Natural killer cell (primary cell): ENCODE results near the gene SERPINE2. TPM values are rescaled to one million over a fixed set of nuclear protein-coding genes. Genes with fewer than 3 reads are reported as not detected.

Source experiments
- ATAC-seq, 3 donors: fragments of 150-1000 bp in 2 of 3; fragments of 200-7000 bp in 1 of 3; cut with Tn5 transposase; 1 replicate in 1 of 3; 2 replicates in 2 of 3; pipeline ENCODE4 v1.10.0; 2021; ENCODE audit warnings: mild to moderate bottlenecking in 2 of 3, moderate library complexity in 2 of 3
- DNase-seq, 2 donors: peaks; one replicate each; pipeline versions ENCODE4 v3.0.0 to v3.0.0-alpha.2; 2013 to 2021; ENCODE audit warnings: mixed read lengths in 1 of 2
- H3K27ac ChIP-seq: one replicate; pipeline ENCODE4 v1.5.1; 2013; ENCODE audit warnings: mild to moderate bottlenecking, low read length
- H3K27me3 ChIP-seq: one replicate; pipeline ENCODE4 v1.6.1; 2013; ENCODE audit warnings: low read length; ENCODE audit not compliant: control insufficient read depth, insufficient read depth
- H3K36me3 ChIP-seq: one replicate; pipeline ENCODE4 v1.6.1; 2013; ENCODE audit warnings: low read length; ENCODE audit not compliant: control insufficient read depth, insufficient read depth
- H3K4me1 ChIP-seq: one replicate; pipeline ENCODE4 v1.6.1; 2013; ENCODE audit warnings: low read length; ENCODE audit not compliant: control insufficient read depth, insufficient read depth
- H3K4me3 ChIP-seq: one replicate; pipeline ENCODE4 v1.5.1; 2013; ENCODE audit warnings: low read length
- H3K9me3 ChIP-seq: one replicate; pipeline ENCODE4 v1.6.1; 2013; ENCODE audit warnings: low read length; ENCODE audit not compliant: control insufficient read depth, insufficient read depth
- H3K27ac Mint-ChIP-seq, 2 donors: one replicate each; pipeline ENCODE4 v1.8.0; 2022; ENCODE audit warnings: mild to moderate bottlenecking in 2 of 2, mixed read lengths in 2 of 2, moderate library complexity in 1 of 2
- H3K27me3 Mint-ChIP-seq, 2 donors: one replicate each; pipeline ENCODE4 v1.8.0; 2022; ENCODE audit warnings: low read depth in 2 of 2, mixed read lengths in 2 of 2
- H3K36me3 Mint-ChIP-seq: one replicate; pipeline ENCODE4 v1.8.0; 2022; ENCODE audit warnings: mixed read lengths
- H3K4me1 Mint-ChIP-seq, 2 donors: one replicate each; pipeline ENCODE4 v1.8.0; 2022; ENCODE audit warnings: mixed read lengths in 2 of 2
- H3K4me3 Mint-ChIP-seq: one replicate; pipeline ENCODE4 v1.8.0; 2022; ENCODE audit warnings: mild to moderate bottlenecking, moderate library complexity, mixed read lengths
- H3K9me3 Mint-ChIP-seq, 2 donors: one replicate each; pipeline ENCODE4 v1.8.0; 2022; ENCODE audit warnings: mixed read lengths in 2 of 2
- CTCF ChIP-seq: fragments of 200-600 bp; IDR thresholded peaks from one replicate; pipeline ENCODE4 v1.8.0; 2022; ENCODE audit warnings: antibody characterized with exemption
- WGBS: methylation state at CpG from one replicate; pipeline ENCODE4 v1.1.7; 2013; ENCODE audit warnings: missing lambda C conversion rate; ENCODE audit not compliant: insufficient coverage; 5-methylcytosine and 5-hydroxymethylcytosine counted together
- intact Hi-C: fragments of 100-400 bp; cut with micrococcal nuclease; formaldehyde crosslinking; loops from one replicate; pipeline ENCODE4 v1.14.2; 2022
- total RNA-seq, 4 donors: library from RNA; stranded (reverse); fragments of 120-200 nt in 1 of 4; gene quantifications; one replicate each; pipeline versions ENCODE4 v1.2.3 to v1.2.4, GENCODE V29; 2013 to 2022

The SERPINE2 gene
- total RNA-seq, 3 donors from 2014 or later (not counting 1 experiment from before 2014, with no cell fraction given) = 3.5 to 14.6 (median 8.4) TPM

- Histone ChIP-seq H3K4me1 (no peaks in the 10 kb centered on the region), H3K36me3 (no peaks in the 10 kb centered on the region), H3K9me3 (no peaks in the 10 kb centered on the region), H3K27me3 (no peaks in the 10 kb centered on the region), H3K4me3 (no peak overlapping the region), H3K27ac (no peak overlapping the region)
- Mint-ChIP-seq H3K36me3 (no peaks in the 10 kb centered on the region), H3K27me3 (no peaks in the 10 kb centered on the region), H3K9me3 (no peaks in the 10 kb centered on the region), H3K27ac (no peak overlapping the region), H3K4me3 (no peak overlapping the region), H3K4me1 (no peaks in the 10 kb centered on the region)
- intact Hi-C loops = loop anchor here (5.0 to 10.0 kb wide), 2 partner anchors 150 to 373 kb away; no protein-coding TSS in a partner anchor
- DNase-seq = no peak
- no peak for ATAC-seq
- WGBS = 88% methylated on average over 4 of the region's 4 CpGs
- TF ChIP-seq CTCF = no peak
Observed at GRCh38 chr2:223994562-223995162, 44.4 kb downstream of the SERPINE2 start.

- ATAC-seq = peak; percentile 77 to 91 (median 83)
- no peaks in the 10 kb centered on the region for H3K27me3 Mint-ChIP-seq
- Histone ChIP-seq H3K27me3 (no peaks in the 10 kb centered on the region), H3K4me3 (no peak overlapping the region), H3K27ac (no peak overlapping the region), H3K4me1 (no peaks in the 10 kb centered on the region), H3K9me3 (no peaks in the 10 kb centered on the region), H3K36me3 (no peaks in the 10 kb centered on the region)
- intact Hi-C loops = loop anchor here (1.0 to 10.0 kb wide), 6 partner anchors 23 to 374 kb away; no protein-coding TSS in a partner anchor
- H3K27ac Mint-ChIP-seq = no peak overlapping the region
- DNase-seq = peak; percentile 35 to 84
- H3K9me3 Mint-ChIP-seq = no peaks in the 10 kb centered on the region
- H3K4me3 Mint-ChIP-seq = no peak overlapping the region
- TF ChIP-seq CTCF = peak; percentile 70
- H3K4me1 Mint-ChIP-seq = no peaks in the 10 kb centered on the region
- H3K36me3 Mint-ChIP-seq = no peaks in the 10 kb centered on the region
- WGBS = 40% methylated on average over 5 of the region's 5 CpGs
Observed at GRCh38 chr2:223993634-223994232, 45.4 kb downstream of the SERPINE2 start.

GRCh38 chr2:223991611-223992010, 47.5 kb downstream of the SERPINE2 start:
- Histone ChIP-seq H3K9me3 (no peaks in the 10 kb centered on the region), H3K36me3 (no peaks in the 10 kb centered on the region), H3K4me1 (no peaks in the 10 kb centered on the region), H3K4me3 (no peak overlapping the region), H3K27ac (no peak overlapping the region), H3K27me3 (no peaks in the 10 kb centered on the region)
- no peaks in the 10 kb centered on the region for H3K36me3 Mint-ChIP-seq
- ATAC-seq (no peak), DNase-seq (no peak)
- H3K27me3 Mint-ChIP-seq = no peaks in the 10 kb centered on the region
- no peaks in the 10 kb centered on the region for H3K4me1 Mint-ChIP-seq
- no peak for TF ChIP-seq CTCF
- no peak overlapping the region for H3K4me3 Mint-ChIP-seq
- intact Hi-C loops = loop anchor here (2.0 to 10.0 kb wide), 3 partner anchors 71 to 376 kb away; no protein-coding TSS in a partner anchor
- H3K9me3 Mint-ChIP-seq = no peaks in the 10 kb centered on the region
- 89% methylated on average over 12 of the region's 12 CpGs for WGBS
- no peak overlapping the region for H3K27ac Mint-ChIP-seq
